T-cell (primary cell): Measurements from ENCODE around the gene RNF166. TPM values are rescaled to one million over a fixed set of nuclear protein-coding genes. Genes with fewer than 3 reads are reported as not detected.

Experiments used
- ATAC-seq, 4 experiments: fragments of 200-7000 bp in 3 of 4; fragments of 150-1000 bp in 1 of 4; cut with Tn5 transposase; replicated peaks in 1 of 4; 1 replicate in 3 of 4; 2 replicates in 1 of 4; pipeline ENCODE4 v1.10.0; 2021; ENCODE audit warnings: moderate library complexity in 3 of 4, mild to moderate bottlenecking in 2 of 4, moderate number of reproducible peaks in 1 of 4
- CTCF ChIA-PET, 2 donors: fragments of 300-600 bp; sonication (Branson Sonifier 250); formaldehyde crosslinking; loops; one replicate each; lab custom pipeline; 2022; ENCODE audit warnings: antibody characterized with exemption in 2 of 2; lab: Charles Lee
- POLR2A ChIA-PET, 2 donors: fragments of 300-600 bp; sonication (Branson Sonifier 250); formaldehyde crosslinking; loops; one replicate each; lab custom pipeline; 2022; ENCODE audit warnings: antibody characterized with exemption in 2 of 2; lab: Charles Lee
- DNase-seq, 35 experiments: peaks; one replicate each; pipeline versions ENCODE4 v3.0.0 to v3.0.0-alpha.2; 2013 to 2023
- H3K27ac ChIP-seq: one replicate; pipeline ENCODE4 v1.5.1; 2013; ENCODE audit warnings: low read length
- H3K27me3 ChIP-seq, 2 experiments: replicated peaks in 1 of 2; 1 replicate in 1 of 2; 2 replicates in 1 of 2; pipeline versions ENCODE4 v1.6.1 to v1.7.0; 2013; ENCODE audit warnings: low read length in 1 of 2, mixed read lengths in 1 of 2; ENCODE audit not compliant: control insufficient read depth in 2 of 2, insufficient read depth in 2 of 2; ENCODE audit errors: extremely low read depth in 1 of 2
- H3K36me3 ChIP-seq, 2 donors: 1 replicate in 1 of 2; 2 replicates in 1 of 2; pipeline versions ENCODE4 v1.6.1 to v1.7.0; 2013; ENCODE audit warnings: low read length in 1 of 2; ENCODE audit not compliant: control insufficient read depth in 2 of 2, insufficient read depth in 1 of 2; ENCODE audit errors: extremely low read depth in 1 of 2
- H3K4me1 ChIP-seq, 2 experiments: 1 replicate in 1 of 2; 2 replicates in 1 of 2; pipeline versions ENCODE4 v1.6.1 to v1.7.0; 2013; ENCODE audit warnings: low read length in 2 of 2, mixed read lengths in 1 of 2; ENCODE audit not compliant: insufficient read depth in 2 of 2, control insufficient read depth in 1 of 2; ENCODE audit errors: extremely low read depth in 1 of 2
- H3K4me3 ChIP-seq, 2 donors: 1 replicate in 1 of 2; 2 replicates in 1 of 2; pipeline versions ENCODE4 v1.5.1 to v1.7.0; 2013; ENCODE audit warnings: mild to moderate bottlenecking in 2 of 2, low read length in 1 of 2, moderate library complexity in 1 of 2; ENCODE audit not compliant: control insufficient read depth in 1 of 2; ENCODE audit errors: extremely low read depth in 1 of 2
- H3K9me3 ChIP-seq: 2 replicates; pipeline ENCODE4 v1.7.0; 2013
- H3K27ac Mint-ChIP-seq, 2 donors: one replicate each; pipeline ENCODE4 v1.8.0; 2020 to 2021; ENCODE audit warnings: mild to moderate bottlenecking in 2 of 2, mixed read lengths in 2 of 2
- H3K27me3 Mint-ChIP-seq, 2 donors: one replicate each; pipeline ENCODE4 v1.8.0; 2021 to 2022; ENCODE audit warnings: mixed read lengths in 2 of 2
- H3K36me3 Mint-ChIP-seq: one replicate; pipeline ENCODE4 v1.8.0; 2021; ENCODE audit warnings: mixed read lengths
- H3K4me1 Mint-ChIP-seq, 3 donors: one replicate each; pipeline ENCODE4 v1.8.0; 2020 to 2022; ENCODE audit warnings: mixed read lengths in 3 of 3, mild to moderate bottlenecking in 1 of 3
- H3K4me3 Mint-ChIP-seq, 3 donors: one replicate each; pipeline ENCODE4 v1.8.0; 2020 to 2022; ENCODE audit warnings: mild to moderate bottlenecking in 3 of 3, mixed read lengths in 3 of 3, moderate library complexity in 3 of 3
- H3K9me3 Mint-ChIP-seq, 3 donors: one replicate each; pipeline ENCODE4 v1.8.0; 2020 to 2022; ENCODE audit warnings: mixed read lengths in 3 of 3
- WGBS: methylation state at CpG from one replicate; pipeline ENCODE4 v1.1.5; 2013; ENCODE audit warnings: missing lambda C conversion rate; ENCODE audit not compliant: insufficient coverage; 5-methylcytosine and 5-hydroxymethylcytosine counted together
- total RNA-seq, 35 experiments: library from RNA in 6 of 35; stranded (reverse) in 6 of 35; fragments of 120-200 nt in 1 of 35; gene quantifications; one replicate each; pipeline versions ENCODE4 v1.2.1 to v1.2.4 and lab custom pipeline; 2013 to 2026

Gene RNF166
- total RNA-seq, 5 donors from 2014 or later (not counting 1 experiment from before 2014, with no cell fraction given) = 246 to 369 (median 264) TPM

DNA sequence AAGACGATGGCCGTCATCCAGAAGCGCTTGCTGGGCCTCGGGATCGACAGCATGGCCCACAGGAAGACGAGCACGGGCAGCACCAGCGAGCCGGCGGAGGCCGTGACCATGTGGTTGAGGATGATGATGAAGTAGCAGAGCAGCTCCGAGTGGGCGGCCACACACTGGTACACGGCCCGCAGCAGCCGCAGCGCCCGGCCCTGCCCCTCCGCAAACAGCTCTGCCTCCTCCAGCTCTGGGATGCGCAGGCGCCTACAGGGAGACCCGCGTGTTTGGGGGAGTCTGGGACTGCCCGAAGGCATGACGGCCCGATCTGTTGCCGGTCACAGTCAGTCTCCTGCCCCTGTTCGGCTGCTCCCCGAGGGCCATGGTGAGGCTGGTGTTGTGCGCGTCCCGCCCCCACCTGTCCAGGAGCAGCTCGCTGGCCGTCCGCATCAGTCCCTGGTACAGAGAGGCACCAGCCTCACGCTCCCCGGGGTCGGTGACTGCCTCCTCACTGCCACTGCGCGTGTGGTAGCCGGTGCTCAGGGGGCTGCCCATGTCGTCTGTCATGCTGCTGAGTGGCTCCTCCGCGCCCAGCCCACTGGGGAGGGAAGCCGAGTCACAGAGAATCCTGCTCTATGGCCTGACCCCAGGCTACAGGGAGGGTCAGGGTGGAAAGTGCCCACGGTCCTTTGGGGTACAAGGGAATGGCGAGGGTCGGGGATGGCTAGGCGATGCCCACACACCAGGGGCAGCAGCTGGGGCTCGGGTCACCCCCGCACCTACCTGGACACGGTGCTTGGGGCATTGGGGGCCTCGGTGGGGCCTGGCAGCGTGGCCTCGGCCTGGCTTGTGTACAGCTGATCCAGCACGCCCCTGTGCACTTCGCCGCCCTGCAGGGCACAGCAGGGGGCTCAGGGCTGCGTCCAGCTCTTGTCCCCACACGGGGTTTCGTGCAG is 15.9 kb upstream of the RNF166 start:
- H3K4me1 Mint-ChIP-seq = peaks cover 0 to 2% (median 0%) of the 10 kb centered on the region in 3 donors
- no peak overlapping the region for H3K4me3 Mint-ChIP-seq
- no peak overlapping the region for H3K27ac Mint-ChIP-seq
- Histone ChIP-seq H3K4me3 (no peak overlapping the region), H3K9me3 (no peaks in the 10 kb centered on the region), H3K4me1 (peaks cover 0 to 5% of the 10 kb centered on the region in 2 experiments), H3K27ac (no peak overlapping the region), H3K36me3 (peaks cover 46 to 93% of the 10 kb centered on the region in 2 donors), H3K27me3 (no peaks in the 10 kb centered on the region)
- 96% methylated on average over 51 of the region's 61 CpGs for WGBS
- POLR2A ChIA-PET = no interaction called here
- DNase-seq (no peak), ATAC-seq (no peak)
- H3K9me3 Mint-ChIP-seq = no peaks in the 10 kb centered on the region
- H3K36me3 Mint-ChIP-seq = peaks cover 28% of the 10 kb centered on the region
- CTCF ChIA-PET = no interaction called here
- H3K27me3 Mint-ChIP-seq = no peaks in the 10 kb centered on the region

DNA sequence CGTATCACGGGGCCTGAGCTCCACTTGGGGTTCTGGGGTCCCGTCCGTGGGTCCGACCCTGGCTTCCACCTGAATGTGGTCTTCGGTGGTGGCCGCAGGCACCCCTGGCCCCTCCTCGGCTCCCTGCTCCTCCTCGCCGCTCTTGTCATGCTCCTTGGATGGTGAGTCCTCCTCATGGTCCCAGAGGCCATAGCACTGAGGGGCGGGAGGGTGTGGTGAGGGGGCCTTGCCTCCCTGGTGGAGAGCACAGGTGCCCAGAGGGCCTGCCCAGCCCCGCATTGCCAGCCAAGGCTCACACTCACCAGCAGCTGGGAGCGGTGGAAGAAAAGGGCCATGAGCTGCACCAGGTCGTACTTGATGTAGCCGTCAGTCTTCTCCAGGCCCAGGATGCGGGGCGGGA is 15.0 kb upstream of the RNF166 start:
- H3K4me1 Mint-ChIP-seq = peaks cover 0 to 2% (median 0%) of the 10 kb centered on the region in 3 donors
- peaks cover 0 to 5% of the 10 kb centered on the region in 2 experiments for H3K4me1 ChIP-seq
- no peak overlapping the region for H3K27ac ChIP-seq
- DNase-seq (no peak), ATAC-seq (no peak)
- no peaks in the 10 kb centered on the region for H3K9me3 ChIP-seq
- no peak overlapping the region for H3K4me3 Mint-ChIP-seq
- peaks cover 30% of the 10 kb centered on the region for H3K36me3 Mint-ChIP-seq
- H3K27ac Mint-ChIP-seq = no peak overlapping the region
- no peaks in the 10 kb centered on the region for H3K9me3 Mint-ChIP-seq
- H3K27me3 ChIP-seq = no peaks in the 10 kb centered on the region
- CTCF ChIA-PET = no interaction called here
- POLR2A ChIA-PET = no interaction called here
- H3K27me3 Mint-ChIP-seq = no peaks in the 10 kb centered on the region
- H3K4me3 ChIP-seq = no peak overlapping the region
- WGBS = 94% methylated on average over 15 of the region's 17 CpGs
- peaks cover 46 to 95% of the 10 kb centered on the region in 2 donors for H3K36me3 ChIP-seq

DNA sequence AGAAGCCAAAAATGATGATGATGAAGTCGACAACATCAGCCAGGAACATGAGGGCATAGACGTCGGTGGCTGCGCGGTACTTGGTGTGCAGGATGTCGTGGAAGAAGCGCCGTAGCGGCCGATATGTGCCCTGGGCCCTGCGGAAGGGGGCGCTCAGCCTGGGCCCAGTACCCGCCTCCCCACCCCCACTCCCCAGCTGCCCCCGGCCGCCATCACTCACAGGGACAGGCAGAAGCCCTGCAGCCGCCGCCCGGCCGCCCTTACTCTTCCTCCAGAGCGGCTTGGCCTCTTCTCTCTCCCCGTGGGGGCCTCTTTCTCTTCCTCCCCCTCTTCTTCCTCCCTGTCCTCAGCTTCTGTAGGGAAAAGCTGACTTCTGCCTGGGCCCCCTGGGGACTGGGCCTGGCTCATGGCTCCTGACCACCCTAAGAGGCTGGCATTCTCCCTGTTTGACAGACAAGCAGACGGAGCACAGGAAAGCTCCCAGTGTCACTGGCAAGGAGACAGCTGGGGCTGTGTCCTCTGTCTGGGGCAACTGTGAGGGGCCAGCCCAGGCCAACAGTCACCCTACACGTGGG is 14.3 kb upstream of the RNF166 start:
- Histone ChIP-seq H3K27me3 (no peaks in the 10 kb centered on the region), H3K27ac (no peak overlapping the region), H3K4me3 (no peak overlapping the region), H3K4me1 (peaks cover 0 to 3% of the 10 kb centered on the region in 2 experiments), H3K9me3 (no peaks in the 10 kb centered on the region), H3K36me3 (peaks cover 48 to 95% of the 10 kb centered on the region in 2 donors)
- no peak for DNase-seq
- 84% methylated on average over 8 of the region's 23 CpGs for WGBS
- H3K27ac Mint-ChIP-seq = peak overlapping the region in 1 of 2 donors; percentile 39
- H3K4me1 Mint-ChIP-seq = peaks cover 0 to 2% (median 0%) of the 10 kb centered on the region in 3 donors
- ChIA-PET CTCF (no interaction called here), POLR2A (no interaction called here)
- no peaks in the 10 kb centered on the region for H3K27me3 Mint-ChIP-seq
- H3K4me3 Mint-ChIP-seq = no peak overlapping the region
- no peaks in the 10 kb centered on the region for H3K9me3 Mint-ChIP-seq
- H3K36me3 Mint-ChIP-seq = peaks cover 28% of the 10 kb centered on the region
- no peak for ATAC-seq

DNA sequence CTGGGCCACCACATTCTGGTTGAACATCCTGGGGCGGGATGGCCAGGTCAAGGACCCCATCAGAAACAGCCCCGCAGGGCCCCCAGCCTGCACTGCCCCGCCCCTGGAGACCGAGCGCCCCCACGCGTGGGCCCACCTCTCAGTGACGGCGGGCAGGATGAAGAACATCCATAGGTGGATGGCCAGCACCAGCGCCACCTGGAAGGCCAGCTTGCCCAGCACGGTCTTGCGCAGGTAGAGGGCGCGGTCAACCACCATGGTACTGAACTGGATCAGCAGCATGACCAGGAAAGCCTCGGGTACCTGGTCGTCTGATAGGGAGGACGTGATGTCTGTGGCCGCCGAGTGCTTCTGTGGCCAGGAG is 13.7 kb upstream of the RNF166 start:
- CTCF ChIA-PET = no interaction called here
- Mint-ChIP-seq H3K4me1 (peaks cover 0 to 2% (median 0%) of the 10 kb centered on the region in 3 donors), H3K36me3 (peaks cover 25% of the 10 kb centered on the region), H3K4me3 (no peak overlapping the region), H3K27me3 (no peaks in the 10 kb centered on the region), H3K27ac (no peak overlapping the region), H3K9me3 (no peaks in the 10 kb centered on the region)
- H3K27ac ChIP-seq = no peak overlapping the region
- peaks cover 48 to 95% of the 10 kb centered on the region in 2 donors for H3K36me3 ChIP-seq
- ATAC-seq (no peak), DNase-seq (no peak)
- H3K9me3 ChIP-seq = no peaks in the 10 kb centered on the region
- 96% methylated on average over 19 of the region's 19 CpGs for WGBS
- H3K4me3 ChIP-seq = no peak overlapping the region
- H3K4me1 ChIP-seq = peaks cover 0 to 3% of the 10 kb centered on the region in 2 experiments
- POLR2A ChIA-PET = no interaction called here
- H3K27me3 ChIP-seq = no peaks in the 10 kb centered on the region

DNA sequence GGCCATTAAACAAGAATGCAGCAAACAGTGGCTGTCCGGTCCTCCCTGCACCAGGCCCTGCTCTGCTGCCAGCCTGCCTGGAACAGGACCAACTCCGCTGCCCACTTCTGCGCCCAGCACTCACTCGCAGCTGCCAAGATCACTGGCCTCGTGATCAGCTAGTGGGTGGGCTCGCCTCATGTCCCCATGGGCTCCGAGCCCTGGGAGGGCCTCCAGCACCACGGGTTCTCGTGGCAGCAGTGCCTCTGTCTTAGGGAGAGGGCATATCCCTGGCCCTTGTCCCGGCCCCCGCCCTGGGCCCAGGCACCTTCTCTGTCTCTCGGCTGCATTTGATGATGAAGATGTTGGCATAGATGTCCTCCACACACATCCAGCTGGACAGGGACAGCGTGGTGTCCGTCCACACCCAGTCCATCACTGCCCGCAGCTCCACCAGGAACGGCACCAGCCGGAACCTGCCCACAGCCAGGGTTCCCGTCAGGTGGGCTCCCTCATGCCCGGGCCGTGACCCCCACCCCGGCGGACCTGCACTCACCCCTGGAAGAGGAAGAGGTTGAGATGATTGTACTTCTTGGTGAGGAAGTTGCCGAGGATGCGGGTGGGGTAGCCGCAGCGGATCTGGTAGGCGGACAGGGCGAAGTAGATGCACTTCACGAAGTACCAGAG is 13.2 kb upstream of the RNF166 start:
- no peak for DNase-seq
- 95% methylated on average over 26 of the region's 29 CpGs for WGBS
- Histone ChIP-seq H3K36me3 (peaks cover 46 to 95% of the 10 kb centered on the region in 2 donors), H3K27me3 (no peaks in the 10 kb centered on the region), H3K27ac (no peak overlapping the region), H3K9me3 (no peaks in the 10 kb centered on the region), H3K4me1 (peaks cover 0 to 3% of the 10 kb centered on the region in 2 experiments), H3K4me3 (no peak overlapping the region)
- peaks cover 22% of the 10 kb centered on the region for H3K36me3 Mint-ChIP-seq
- no peak for ATAC-seq
- no peaks in the 10 kb centered on the region for H3K9me3 Mint-ChIP-seq
- no peaks in the 10 kb centered on the region for H3K27me3 Mint-ChIP-seq
- POLR2A ChIA-PET = no interaction called here
- no peak overlapping the region for H3K4me3 Mint-ChIP-seq
- CTCF ChIA-PET = no interaction called here
- peaks cover 0 to 2% (median 0%) of the 10 kb centered on the region in 3 donors for H3K4me1 Mint-ChIP-seq
- H3K27ac Mint-ChIP-seq = no peak overlapping the region

DNA sequence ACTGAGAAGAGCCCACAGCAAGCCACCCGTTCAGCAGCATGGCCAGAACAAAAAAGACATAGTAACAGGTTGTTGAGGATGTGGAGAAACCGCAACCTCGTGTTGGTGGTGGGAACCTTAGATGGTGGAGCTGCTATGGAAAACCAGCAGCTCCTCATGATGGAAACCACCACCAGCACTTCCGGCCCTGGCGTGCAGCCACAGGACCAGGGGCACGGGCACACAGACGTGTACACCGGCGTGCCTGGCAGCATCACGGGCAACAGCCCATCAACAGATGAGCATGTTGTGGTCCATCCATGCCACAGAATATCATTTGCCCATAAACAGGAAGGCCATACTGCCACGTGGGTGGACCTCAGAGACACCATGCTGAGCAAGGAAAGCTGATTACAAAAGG is 12.0 kb upstream of the RNF166 start:
- ATAC-seq = peak in 1 of 4 experiments; percentile 17
- peak in 1 of 35 experiments; percentile 32 for DNase-seq
- no peak overlapping the region for H3K4me3 ChIP-seq
- H3K4me3 Mint-ChIP-seq = no peak overlapping the region
- H3K27me3 ChIP-seq = no peaks in the 10 kb centered on the region
- H3K9me3 Mint-ChIP-seq = no peaks in the 10 kb centered on the region
- H3K27me3 Mint-ChIP-seq = no peaks in the 10 kb centered on the region
- peak overlapping the region in 1 of 2 donors; percentile 4 for H3K27ac Mint-ChIP-seq
- no peak overlapping the region for H3K27ac ChIP-seq
- peaks cover 18% of the 10 kb centered on the region for H3K36me3 Mint-ChIP-seq
- WGBS = 89% methylated on average over 10 of the region's 11 CpGs
- peaks cover 40 to 96% of the 10 kb centered on the region in 2 donors for H3K36me3 ChIP-seq
- no peaks in the 10 kb centered on the region for H3K9me3 ChIP-seq
- peaks cover 0 to 3% of the 10 kb centered on the region in 2 experiments for H3K4me1 ChIP-seq
- POLR2A ChIA-PET = no interaction called here
- H3K4me1 Mint-ChIP-seq = peaks cover 0 to 2% (median 0%) of the 10 kb centered on the region in 3 donors
- CTCF ChIA-PET = no interaction called here
